HepG2 (cell line): ENCODE results near the gene GALR2. TPM values are rescaled to one million over a fixed set of nuclear protein-coding genes. Genes with fewer than 3 reads are reported as not detected.

Source experiments
- ATAC-seq: fragments of 200-7000 bp; cut with Tn5 transposase; 3 replicates; pipeline ENCODE4 v1.9.1; 2020; ENCODE audit warnings: mild to moderate bottlenecking, moderate library complexity
- BruUV-seq: library from RNA; stranded (reverse); fragments of 400-500 nt; replicated peaks from 2 replicates; lab custom pipeline; 2021; lab: Mats Ljungman, UMichigan
- CTCF ChIA-PET: fragments of 300-600 bp; formaldehyde crosslinking; extraction: SDS; loops from one replicate; lab custom pipeline; 2021; ENCODE audit warnings: low total read pairs, inconsistent platforms, low intra/inter-chr PET ratio; lab: Yijun Ruan, JAX
- POLR2A ChIA-PET: fragments of 350-600 bp; sonication (Branson Sonifier 250); formaldehyde crosslinking; loops from one replicate; lab custom pipeline; 2020; ENCODE audit warnings: antibody characterized with exemption, inconsistent platforms; lab: Yijun Ruan, JAX
- DNase-seq: peaks from one replicate; pipeline ENCODE4 v3.0.0-alpha.2; 2015; ENCODE audit warnings: low spot score
- FAIRE-seq: peaks from 3 replicates; lab custom pipeline; 2011; peaks lifted over from hg19 to GRCh38; lab: Jason Lieb, UNC
- H2AFZ ChIP-seq: one replicate; pipeline ENCODE4 v1.6.1; 2011; ENCODE audit warnings: low read length, inconsistent platforms
- H3K27ac ChIP-seq: fragments of 300-600 bp; 3 replicates; pipeline ENCODE4 v1.8.0; 2011; ENCODE audit warnings: mixed run types, mild to moderate bottlenecking, mixed read lengths, low read length, inconsistent platforms; ENCODE audit not compliant: insufficient read depth; ENCODE audit errors: extremely low read length
- H3K27me3 ChIP-seq, 2 experiments: fragments of 200-600 bp in 1 of 2; 2 replicates in 1 of 2; 3 replicates in 1 of 2; pipeline versions ENCODE4 v1.6.0 to v1.8.0; 2011; ENCODE audit warnings: low read length in 2 of 2, mild to moderate bottlenecking in 2 of 2, moderate library complexity in 2 of 2, inconsistent platforms in 1 of 2; ENCODE audit not compliant: insufficient read depth in 2 of 2, control insufficient read depth in 1 of 2
- H3K36me3 ChIP-seq, 2 experiments: fragments of 200-600 bp in 1 of 2; replicated peaks in 1 of 2; 2 replicates in 1 of 2; 3 replicates in 1 of 2; pipeline versions ENCODE4 v1.5.1 to v1.8.0; 2011; ENCODE audit warnings: low read length in 2 of 2, inconsistent platforms in 1 of 2; ENCODE audit not compliant: insufficient read depth in 2 of 2, control insufficient read depth in 1 of 2
- H3K4me1 ChIP-seq: 2 replicates; pipeline ENCODE4 v1.5.1; 2012; ENCODE audit warnings: low read length, inconsistent platforms; ENCODE audit not compliant: insufficient read depth
- H3K4me2 ChIP-seq: 2 replicates; pipeline ENCODE4 v1.6.0; 2011; ENCODE audit warnings: low read depth, low read length, inconsistent platforms
- H3K4me3 ChIP-seq, 3 experiments: fragments of 200-600 bp in 1 of 3; sonication (generic), shearing (Covaris generic) in 1 of 3; replicated peaks in 1 of 3; 2 replicates each; pipeline ENCODE4 v1.5.1; 2011 to 2016; ENCODE audit warnings: low read length in 3 of 3, inconsistent platforms in 2 of 3, low read depth in 2 of 3, mild to moderate bottlenecking in 2 of 3, control low read depth in 1 of 3, mixed read lengths in 1 of 3; ENCODE audit not compliant: insufficient read depth in 1 of 3
- H3K79me2 ChIP-seq: one replicate; pipeline ENCODE4 v1.6.1; 2011; ENCODE audit warnings: low read length, inconsistent platforms; ENCODE audit not compliant: insufficient read depth
- H3K9ac ChIP-seq: 2 replicates; pipeline ENCODE4 v1.6.0; 2011; ENCODE audit warnings: mild to moderate bottlenecking, low read depth, low read length, inconsistent platforms; ENCODE audit not compliant: insufficient read depth
- H3K9me3 ChIP-seq: 2 replicates; pipeline ENCODE4 v1.5.1; 2012; ENCODE audit warnings: mild to moderate bottlenecking, low read length
- H4K20me1 ChIP-seq: 2 replicates; pipeline ENCODE4 v1.6.0; 2011; ENCODE audit warnings: inconsistent platforms, mild to moderate bottlenecking, low read length, moderate library complexity; ENCODE audit not compliant: insufficient read depth
- ATF3 ChIP-seq: sonication (generic); formaldehyde crosslinking; IDR thresholded peaks from 2 replicates; pipeline ENCODE4 v1.4.0; 2020; ENCODE audit warnings: missing genetic modification reagents
- ATRX ChIP-seq: sonication (generic); formaldehyde crosslinking; IDR thresholded peaks from 2 replicates; pipeline ENCODE4 v1.4.0; 2020; ENCODE audit warnings: missing genetic modification reagents, borderline replicate concordance
- BCL6 ChIP-seq: IDR thresholded peaks from 2 replicates; pipeline ENCODE4 v1.6.1; 2016; ENCODE audit warnings: missing genetic modification reagents, missing compliant biosample characterization
- CBX5 ChIP-seq: sonication (generic); formaldehyde crosslinking; IDR thresholded peaks from 2 replicates; pipeline ENCODE4 v1.4.0; 2020; ENCODE audit warnings: missing genetic modification reagents, borderline replicate concordance
- DPF2 ChIP-seq: sonication (generic); formaldehyde crosslinking; IDR thresholded peaks from 2 replicates; pipeline ENCODE4 v1.4.0; 2020; ENCODE audit warnings: mild to moderate bottlenecking, low read depth, missing genetic modification reagents, borderline replicate concordance
- HDAC1 ChIP-seq: sonication (generic); formaldehyde crosslinking; IDR thresholded peaks from 2 replicates; pipeline ENCODE4 v1.5.1; 2020; ENCODE audit warnings: mild to moderate bottlenecking, missing genetic modification reagents
- HNF4A ChIP-seq: sonication (generic); formaldehyde crosslinking; IDR thresholded peaks from 2 replicates; pipeline ENCODE4 v1.4.0; 2020; ENCODE audit warnings: missing genetic modification reagents
- MED1 ChIP-seq: sonication (generic); formaldehyde crosslinking; IDR thresholded peaks from 2 replicates; pipeline ENCODE4 v1.4.0; 2020; ENCODE audit warnings: missing genetic modification reagents
- MXI1 ChIP-seq: IDR thresholded peaks from 3 replicates; pipeline ENCODE4 v1.6.1; 2012; ENCODE audit warnings: low read depth, low read length, inconsistent platforms, borderline replicate concordance
- PCBP2 ChIP-seq: fragments of 200-400 bp; formaldehyde crosslinking; optimal IDR thresholded peaks from 2 replicates; pipeline ENCODE3; 2018; ENCODE audit warnings: low read length, low read depth; ENCODE audit not compliant: poor library complexity, severe bottlenecking
- RFX3 ChIP-seq: IDR thresholded peaks from 2 replicates; pipeline ENCODE4 v1.6.1; 2016; ENCODE audit warnings: missing biosample characterization, missing genetic modification reagents
- TBX2 ChIP-seq: sonication (generic); formaldehyde crosslinking; IDR thresholded peaks from 2 replicates; pipeline ENCODE4 v1.5.0; 2020; ENCODE audit warnings: missing genetic modification reagents, mild to moderate bottlenecking, borderline replicate concordance
- U2AF1 ChIP-seq: fragments of 200-400 bp; formaldehyde crosslinking; optimal IDR thresholded peaks from 2 replicates; pipeline ENCODE3; 2017; ENCODE audit warnings: mild to moderate bottlenecking, low read depth, low read length
- YY1 ChIP-seq: IDR thresholded peaks from 2 replicates; pipeline ENCODE4 v1.6.1; 2011; ENCODE audit warnings: low read length, low read depth, moderate library complexity, mild to moderate bottlenecking; ENCODE audit not compliant: insufficient read depth, insufficient replicate concordance
- ZBTB7B ChIP-seq: sonication (generic); formaldehyde crosslinking; IDR thresholded peaks from 2 replicates; pipeline ENCODE4 v1.4.0; 2020; ENCODE audit warnings: missing genetic modification reagents
- ZNF550 ChIP-seq: sonication (generic); formaldehyde crosslinking; IDR thresholded peaks from 2 replicates; pipeline ENCODE4 v1.4.0; 2020; ENCODE audit warnings: mild to moderate bottlenecking, missing genetic modification reagents, borderline replicate concordance
- ZNF609 ChIP-seq: sonication (generic); formaldehyde crosslinking; IDR thresholded peaks from 2 replicates; pipeline ENCODE4 v1.4.0; 2020; ENCODE audit warnings: mild to moderate bottlenecking, missing genetic modification reagents, borderline replicate concordance
- ZNF878 ChIP-seq: sonication (generic); formaldehyde crosslinking; IDR thresholded peaks from 2 replicates; pipeline ENCODE4 v1.8.1; 2023; ENCODE audit warnings: mild to moderate bottlenecking, missing genetic modification reagents, moderate library complexity
- WGBS: methylation state at CpG from one replicate; pipeline ENCODE4 v1.1.6; 2017; ENCODE audit warnings: low lambda C conversion rate; 5-methylcytosine and 5-hydroxymethylcytosine counted together
- in situ Hi-C: cut with HindIII; loops from 2 replicates; pipeline ENCODE4 v1.10.0; 2017; ENCODE audit warnings: low pct_unique_long_range_greater_than_20kb; ENCODE audit not compliant: extremely low pct_ligation_motif_present
- intact Hi-C: fragments of 100-400 bp; cut with micrococcal nuclease; formaldehyde crosslinking; loops from one replicate; pipeline ENCODE4 v1.10.0; 2022; ENCODE audit not compliant: unreplicated experiment
- polyA plus RNA-seq, 8 experiments: library from polyadenylated mRNA; depleted of rRNA in 3 of 8; stranded (reverse) in 7 of 8; unstranded in 1 of 8; fragments of >200 nt; fragmentation: Illumina TruSeq in 4 of 8; extraction: Trizol in 4 of 8; gene quantifications; 2 replicates each; pipeline versions ENCODE4 v1.2.1 to v1.2.3, GENCODE V29; 2011 to 2016; ENCODE audit warnings: low read depth in 4 of 8, missing spikeins in 1 of 8, mixed read lengths in 1 of 8; ENCODE audit not compliant: insufficient read depth in 1 of 8
- total RNA-seq, 5 experiments: library from RNA; depleted of rRNA; stranded (reverse); fragments of >200 nt; fragmentation: Illumina TruSeq; extraction: Trizol; gene quantifications; 2 replicates each; pipeline ENCODE4 v1.2.3, GENCODE V29; 2016; ENCODE audit warnings: low read depth in 1 of 5

Gene GALR2
- total and polyA plus RNA-seq, 2 of the 13 experiments (the other 11 are each of a cell fraction or from before 2014, with no cell fraction given), result 0.48 to 0.58 TPM

GRCh38 chr17:76119409-76120371 is 45.1 kb downstream of the GALR2 start:
- peak; percentile 55 for ATAC-seq
- POLR2A ChIA-PET, result interaction anchor here (0.9 to 3.1 kb wide), 10 partner anchors 13 to 147 kb away, joined by 3 to 14 read pairs (median 4); partner anchors contain the start of gene UBALD2
- peak; percentile 25; the same call in 1 of the 2 replicates for TF ChIP-seq DPF2 (CRISPR knock-in tag)
- TF ChIP-seq ZBTB7B, result peak; percentile 77
- peak; percentile 50 for TF ChIP-seq YY1
- peak; percentile 79; the same call in 1 of the 2 replicates for TF ChIP-seq ZNF609 (CRISPR knock-in tag)
- no peak for TF ChIP-seq ATRX (CRISPR knock-in tag)
- TF ChIP-seq ZNF878, result no peak
- TF ChIP-seq HNF4A (CRISPR knock-in tag), result peak; percentile 76
- TF ChIP-seq MXI1, result peak; percentile 59; the same call in 1 of the 3 replicates
- peak; percentile 95 for TF ChIP-seq HDAC1 (CRISPR knock-in tag)
- no peak for TF ChIP-seq PCBP2
- TF ChIP-seq MED1, result peak; percentile 89
- TF ChIP-seq TBX2, result peak; percentile 81; the same call in 1 of the 2 replicates
- peak; percentile 68; the same call in 1 of the 2 replicates for TF ChIP-seq BCL6 (CRISPR knock-in tag)
- peak; percentile 58; the same call in 1 of the 2 replicates for TF ChIP-seq CBX5 (CRISPR knock-in tag)
- TF ChIP-seq ATF3, result no peak
- TF ChIP-seq ZNF550 (CRISPR knock-in tag), result no peak
- no peak for TF ChIP-seq U2AF1
- no peak for TF ChIP-seq RFX3 (CRISPR knock-in tag)

More at GRCh38 chr17:76119409-76120371, 45.1 kb downstream of the GALR2 start:
- H4K20me1 ChIP-seq, result no peaks in the 10 kb centered on the region
- peaks cover 0 to 13% of the 10 kb centered on the region in 2 experiments; a peak in 3 of 5 replicates for H3K27me3 ChIP-seq
- no peaks in the 10 kb centered on the region; a peak in 1 of 5 replicates for H3K36me3 ChIP-seq
- BruUV-seq, result no TSS peak
- peak overlapping the region in 1 of 3 experiments; percentile 57; a peak in 2 of 6 replicates for H3K4me3 ChIP-seq
- 6% methylated on average over 19 of the region's 19 CpGs for WGBS
- FAIRE-seq, result peak; percentile 67
- peak overlapping the region; percentile 37 for H3K27ac ChIP-seq
- no peak overlapping the region for H2AFZ ChIP-seq
- CTCF ChIA-PET, result interaction anchor here (3.8 to 4.6 kb wide), 2 partner anchors 27 to 63 kb away, joined by 50 to 78 read pairs; no protein-coding TSS in a partner anchor
- DNase-seq, result peak; percentile 70
- intact Hi-C loops (no loop called here), in situ Hi-C loops (loop anchor here (5.0 kb wide), 2 partner anchors 38 to 158 kb away; no protein-coding TSS in a partner anchor)
- H3K79me2 ChIP-seq, result no peaks in the 10 kb centered on the region
- no peaks in the 10 kb centered on the region for H3K9me3 ChIP-seq
- H3K4me1 ChIP-seq, result peaks cover 28% of the 10 kb centered on the region
- peak overlapping the region; percentile 76 for H3K4me2 ChIP-seq
- no peak overlapping the region for H3K9ac ChIP-seq
